ENCODE data around the gene COL18A1.

- no peak for TF ChIP-seq CTCF (IDR thresholded peaks at IDR 0.05)
- no peak for TF ChIP-seq POLR2A (IDR thresholded peaks at IDR 0.05; ENCODE audit: low read depth)
- no peak for TF ChIP-seq POLR2AphosphoS5 (IDR thresholded peaks at IDR 0.05)
- TF ChIP-seq EP300 (IDR thresholded peaks at IDR 0.05) = no peak
These were observed 155.4 kb downstream of the COL18A1 start for GRCh38 chr21:45560106-45561021.
